Measurements from ENCODE around the gene BFSP2.

The BFSP2 gene

GRCh38 chr3:133424937-133425869 is 25.3 kb downstream of the BFSP2 start:
- DNase-seq: no peak

GRCh38 chr3:133425898-133426297 is 26.0 kb downstream of the BFSP2 start:
- no peak for DNase-seq

- no peak for DNase-seq
These were observed 26.9 kb downstream of the BFSP2 start for GRCh38 chr3:133426721-133427120.

GRCh38 chr3:133428552-133428951 is 28.7 kb downstream of the BFSP2 start:
- DNase-seq: no peak

GRCh38 chr3:133429063-133429462 is 29.2 kb downstream of the BFSP2 start:
- no peak for DNase-seq

GRCh38 chr3:133439563-133439962 is 39.7 kb downstream of the BFSP2 start:
- no peak for DNase-seq

- no peak for DNase-seq
These were observed 40.8 kb downstream of the BFSP2 start for GRCh38 chr3:133440652-133441051.

GRCh38 chr3:133441867-133442270 is 42.0 kb downstream of the BFSP2 start:
- DNase-seq: peak; percentile 33

GRCh38 chr3:133442518-133442917 is 42.7 kb downstream of the BFSP2 start:
- no peak for DNase-seq

GRCh38 chr3:133443649-133444422 is 44.0 kb downstream of the BFSP2 start:
- DNase-seq: no peak

GRCh38 chr3:133444423-133444774 is 44.5 kb downstream of the BFSP2 start:
- DNase-seq: no peak

GRCh38 chr3:133445108-133445507 is 45.3 kb downstream of the BFSP2 start:
- DNase-seq: no peak

- no peak for DNase-seq
These were observed 48.1 kb downstream of the BFSP2 start for GRCh38 chr3:133447750-133448477.

GRCh38 chr3:133448478-133449122 is 48.7 kb downstream of the BFSP2 start:
- peak; percentile 28 for DNase-seq

GRCh38 chr3:133451309-133451708 is 51.5 kb downstream of the BFSP2 start:
- no peak for DNase-seq

- no peak for DNase-seq
These were observed 52.9 kb downstream of the BFSP2 start for GRCh38 chr3:133452641-133453319.

- no peak for DNase-seq
These were observed 53.5 kb downstream of the BFSP2 start for GRCh38 chr3:133453383-133453782.

GRCh38 chr3:133455281-133455680 is 55.4 kb downstream of the BFSP2 start:
- no peak for DNase-seq

GRCh38 chr3:133455960-133456359 is 56.1 kb downstream of the BFSP2 start:
- no peak for DNase-seq

GRCh38 chr3:133457025-133457424 is 57.2 kb downstream of the BFSP2 start:
- DNase-seq: no peak

GRCh38 chr3:133457465-133458067 is 57.7 kb downstream of the BFSP2 start:
- no peak for DNase-seq

- DNase-seq: no peak
These were observed 59.5 kb downstream of the BFSP2 start for GRCh38 chr3:133459400-133459799.
